Heart left ventricle (tissue), 13 donors: ENCODE measurements around the gene RWDD2A.

ENCODE experiments used
- POLR2A ChIP-seq, 2 donors: fragments of 450-650 bp; IDR thresholded peaks; one replicate each; pipeline ENCODE4 v1.6.1; 2017; ENCODE audit warnings: antibody characterized with exemption in 2 of 2, mild to moderate bottlenecking in 2 of 2, moderate library complexity in 2 of 2
- TF ChIP-seq, protein P1 (sequence below), 12 donors: fragments of 200-600 bp; sonication (generic) in 4 of 12; IDR thresholded peaks; one replicate each; pipeline versions ENCODE4 v1.5.0 to v1.8.0; 2018 to 2022; ENCODE audit warnings: antibody characterized with exemption in 12 of 12, mild to moderate bottlenecking in 5 of 12
- donor health status: ischemic (EF 13 %, LVEDD 7.1; RV severe dilation, severe dysfunction).
- donor health status: DM: no; HTN: yes; CAD: no.
- donor health status: DM: no; HTN: no; CAD: no.
- donor health status: ischemic (EF 25% LVEDD 6.9; RV normal size, moderate dysfunction).
- donor health status: ischemic (EF 25% LVEDD 5.7; RV mildly dilated, moderate dysfunction).
- donor health status: ischemic (EF 35%, LVEDD 5.7; RV mildly dilated, moderate dysfunction).
- donor health status: nonischemic (EF 11% LVEDD 7.7; RV severe dilation, severe dysfunction).
- donor health status: DM: yes; HTN: yes; CAD: no.
- donor health status: PGD.
- donor health status: ischemic (EF 29% LVEDD 5.4; RV normal size, mild dysfunction).
- donor health status: nonischemic (EF 23%, LVEDD 6.1; RV moderate dilation, normal function).

DNA sequence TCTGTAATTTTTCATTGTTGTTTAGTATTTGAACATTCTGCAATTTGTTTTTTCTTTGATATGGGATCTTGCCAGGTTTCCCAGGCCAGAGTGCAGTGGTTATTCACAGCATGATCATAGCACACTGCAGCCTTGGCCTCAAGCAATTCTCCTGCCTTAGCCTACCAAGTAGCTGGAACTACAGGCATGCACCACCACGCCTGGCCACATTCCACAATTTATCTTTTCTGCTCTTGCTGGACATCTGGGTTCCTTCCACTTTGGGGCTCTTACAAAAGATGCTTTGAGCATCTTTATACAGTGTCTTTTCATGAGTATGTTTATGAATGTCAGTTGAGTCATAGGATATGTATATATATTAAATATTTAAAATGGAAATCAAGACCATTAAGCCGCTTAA is 42.0 kb upstream of the RWDD2A start:
- TF ChIP-seq, protein P1, sequence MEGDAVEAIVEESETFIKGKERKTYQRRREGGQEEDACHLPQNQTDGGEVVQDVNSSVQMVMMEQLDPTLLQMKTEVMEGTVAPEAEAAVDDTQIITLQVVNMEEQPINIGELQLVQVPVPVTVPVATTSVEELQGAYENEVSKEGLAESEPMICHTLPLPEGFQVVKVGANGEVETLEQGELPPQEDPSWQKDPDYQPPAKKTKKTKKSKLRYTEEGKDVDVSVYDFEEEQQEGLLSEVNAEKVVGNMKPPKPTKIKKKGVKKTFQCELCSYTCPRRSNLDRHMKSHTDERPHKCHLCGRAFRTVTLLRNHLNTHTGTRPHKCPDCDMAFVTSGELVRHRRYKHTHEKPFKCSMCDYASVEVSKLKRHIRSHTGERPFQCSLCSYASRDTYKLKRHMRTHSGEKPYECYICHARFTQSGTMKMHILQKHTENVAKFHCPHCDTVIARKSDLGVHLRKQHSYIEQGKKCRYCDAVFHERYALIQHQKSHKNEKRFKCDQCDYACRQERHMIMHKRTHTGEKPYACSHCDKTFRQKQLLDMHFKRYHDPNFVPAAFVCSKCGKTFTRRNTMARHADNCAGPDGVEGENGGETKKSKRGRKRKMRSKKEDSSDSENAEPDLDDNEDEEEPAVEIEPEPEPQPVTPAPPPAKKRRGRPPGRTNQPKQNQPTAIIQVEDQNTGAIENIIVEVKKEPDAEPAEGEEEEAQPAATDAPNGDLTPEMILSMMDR (IDR thresholded peaks at IDR 0.05), result no peak
- no peak for TF ChIP-seq POLR2A (IDR thresholded peaks at IDR 0.05)
